NCI-H82 treated with DMSO at 0.1 percent for 48 hours (cell line): ENCODE results near the gene DTYMK.

ENCODE experiments used
- DNase-seq: peaks from one replicate; lab custom pipeline; 2025; ENCODE audit not compliant: unreplicated experiment; lab: John Stamatoyannopoulos, UW

DTYMK gene

GRCh38 chr2:241652142-241652541, 34.5 kb downstream of the DTYMK start:
- no peak for DNase-seq

GRCh38 chr2:241649927-241650326, 36.7 kb downstream of the DTYMK start:
- DNase-seq: no peak

- DNase-seq: no peak
Measured at GRCh38 chr2:241649404-241649803, 37.2 kb downstream of the DTYMK start.

GRCh38 chr2:241648453-241648852, 38.2 kb downstream of the DTYMK start:
- no peak for DNase-seq

DNA sequence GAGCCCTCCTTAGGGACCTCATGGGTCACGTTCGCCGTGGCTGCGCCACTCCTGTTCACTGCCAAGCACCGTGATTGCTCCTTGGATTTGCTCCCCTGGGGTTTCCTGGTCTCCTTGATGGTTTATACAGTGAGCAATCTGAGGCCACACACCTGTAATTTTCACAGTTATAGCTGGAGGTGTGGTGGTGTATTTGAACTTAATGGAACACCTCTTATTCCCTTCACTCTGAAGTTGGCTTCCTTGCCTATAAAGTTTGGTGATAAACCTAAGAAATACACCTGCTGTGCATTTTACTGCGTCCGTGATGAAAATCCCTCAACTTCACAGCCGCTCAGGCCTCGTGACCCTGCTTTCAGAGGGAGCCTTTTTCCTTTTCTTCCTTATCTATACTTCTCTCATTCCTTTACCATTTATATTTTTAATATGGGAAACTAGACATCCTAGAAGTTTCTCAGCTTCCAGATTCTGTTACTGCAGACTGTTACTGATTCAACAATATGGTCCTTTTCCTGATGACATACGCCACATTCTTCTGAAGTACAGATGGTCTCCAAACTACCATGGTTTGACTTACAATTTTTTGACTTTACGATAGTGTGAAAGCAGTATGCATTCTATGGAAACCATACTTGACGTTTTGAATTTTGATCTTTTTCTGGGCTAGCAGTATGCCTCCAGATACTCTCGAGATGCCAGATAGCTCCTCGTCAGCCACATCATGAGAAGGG, 40.5 kb downstream of the DTYMK start:
- no peak for DNase-seq

DNA sequence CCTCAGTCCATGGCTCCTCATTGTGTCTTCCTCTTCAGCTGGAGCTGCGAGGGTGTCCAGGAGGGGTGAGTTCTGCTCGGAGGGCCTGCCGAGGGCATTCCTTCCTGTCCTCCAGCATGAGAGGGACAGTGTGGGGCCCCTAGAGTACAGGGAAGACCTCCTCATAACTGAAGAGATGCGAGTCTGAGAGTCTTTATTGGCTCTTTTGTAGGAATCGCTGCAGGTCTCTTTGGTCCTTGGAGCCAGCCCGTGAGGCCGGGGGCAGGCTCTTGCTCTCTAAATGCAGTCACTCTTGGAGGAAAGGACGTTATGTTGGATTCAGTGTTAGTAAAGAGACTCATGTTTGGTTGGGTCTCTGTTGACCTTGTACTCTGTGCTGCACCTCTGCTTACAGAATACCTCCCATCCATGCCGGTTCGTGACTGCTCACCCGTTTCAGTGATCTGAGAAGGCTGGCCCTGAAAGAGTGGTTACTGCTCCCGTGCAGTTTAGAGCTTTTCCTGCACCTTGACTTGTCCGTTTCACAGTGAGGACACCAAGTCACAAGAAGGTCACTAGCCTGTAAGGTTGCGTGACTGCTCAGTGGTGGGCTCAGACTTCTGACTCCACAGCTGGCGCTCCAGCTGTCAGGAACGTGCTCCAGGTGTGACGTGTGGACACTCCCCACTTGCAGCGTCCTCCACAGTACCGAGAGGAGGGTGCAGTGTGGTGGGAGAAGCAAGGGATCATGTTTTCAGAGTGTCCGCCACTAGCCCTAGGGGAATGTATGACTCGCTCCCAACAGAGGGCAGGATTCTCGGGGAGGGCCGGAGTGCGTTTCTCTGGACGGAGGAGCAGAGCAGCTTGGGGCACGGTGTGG, 41.3 kb downstream of the DTYMK start:
- no peak for DNase-seq

GRCh38 chr2:241641631-241642030, 45.0 kb downstream of the DTYMK start:
- DNase-seq: no peak

- no peak for DNase-seq
Measured at GRCh38 chr2:241640165-241640795, 46.3 kb downstream of the DTYMK start.

- no peak for DNase-seq
Measured at GRCh38 chr2:241639385-241639784, 47.2 kb downstream of the DTYMK start.

GRCh38 chr2:241638940-241639339, 47.7 kb downstream of the DTYMK start:
- no peak for DNase-seq

DNA sequence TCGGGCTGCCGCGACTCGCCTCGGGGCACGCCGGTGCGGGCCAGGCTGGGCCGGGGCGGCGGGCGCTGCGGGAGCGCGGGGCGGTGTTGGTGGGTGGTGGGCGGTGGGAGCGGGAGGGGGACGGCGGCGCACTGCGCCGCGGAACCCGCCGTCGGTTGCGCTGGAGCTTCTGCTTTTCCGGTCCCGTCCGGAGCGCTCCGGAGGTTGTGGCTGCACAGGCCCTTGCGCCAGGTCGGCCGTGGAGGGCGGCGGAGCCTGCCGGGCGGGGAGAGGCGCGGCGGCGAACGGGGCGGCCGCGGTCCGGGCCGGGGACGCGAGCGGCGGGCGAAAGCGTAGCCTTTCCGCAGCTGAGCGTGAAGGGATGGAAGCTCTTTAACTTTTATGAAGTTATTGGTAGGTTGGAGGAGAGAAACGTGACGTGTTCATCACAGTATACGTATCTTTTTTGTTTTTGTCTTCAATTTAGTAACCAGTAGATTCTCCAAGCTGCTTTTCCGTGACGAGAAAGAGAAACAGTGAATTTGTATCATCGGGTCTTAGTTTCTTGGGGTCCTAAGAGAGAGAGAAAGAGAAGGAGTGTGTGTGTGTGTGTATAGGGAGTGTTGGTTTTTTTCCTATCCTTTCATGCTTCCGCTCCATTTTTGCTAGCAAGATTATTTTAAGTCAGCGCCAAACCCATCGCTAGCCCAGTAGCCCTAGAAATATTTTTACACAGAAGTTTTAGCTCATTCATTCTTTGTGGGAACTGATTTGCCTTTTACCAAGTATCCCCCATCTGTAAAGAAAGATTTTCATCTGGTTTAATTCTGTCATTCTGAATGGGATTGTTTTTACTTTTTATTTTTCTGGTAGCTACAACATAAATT, 48.6 kb downstream of the DTYMK start:
- DNase-seq: no peak

DNA sequence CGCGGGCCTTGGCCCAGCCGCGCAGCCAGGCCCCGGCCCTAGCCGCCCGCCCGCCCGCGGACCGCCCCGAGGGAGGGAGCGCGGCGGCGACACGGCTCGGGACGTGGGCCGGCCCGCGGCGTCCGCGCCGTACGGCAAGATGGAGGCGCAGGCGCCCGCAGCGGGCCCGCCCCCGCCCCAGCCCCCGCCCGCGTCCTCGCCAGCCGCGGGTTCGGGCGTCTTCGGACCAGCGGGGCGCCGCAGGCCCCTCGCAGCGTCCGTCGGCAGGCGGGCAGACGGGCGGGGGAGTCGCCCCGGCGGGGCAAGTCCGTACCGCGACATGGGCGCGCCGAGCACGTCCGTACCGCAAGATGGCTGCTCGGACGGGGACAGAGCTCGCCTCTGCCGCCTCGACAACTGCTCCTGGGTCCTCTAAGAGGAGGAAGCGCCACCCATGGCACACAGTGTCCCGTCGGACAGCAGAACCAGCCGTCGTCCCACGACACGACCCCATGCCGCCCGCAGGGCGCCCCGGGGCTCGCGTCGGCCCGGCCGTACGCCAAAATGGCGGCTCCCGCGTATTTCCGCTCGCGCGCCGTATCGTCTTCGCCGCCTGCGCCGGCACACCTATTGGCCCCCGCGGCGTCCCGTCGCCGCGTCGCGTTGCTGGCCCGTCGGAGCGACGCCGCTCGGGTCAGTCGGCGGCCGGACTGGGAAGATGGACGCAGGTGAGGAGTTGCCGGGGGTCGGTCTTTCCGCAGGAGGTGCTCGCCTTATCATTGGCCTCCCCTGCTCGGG, 49.4 kb downstream of the DTYMK start, which contains the start of the genes ATG4B and THAP4:
TSS of gene ATG4B (plus strand) at position 676 of the 777 bp plus-strand sequence. CDS start at position 698, 22 bp downstream.
TSS of gene THAP4 (minus strand) at position 141 of the 777 bp plus-strand sequence. CDS start 141 bp downstream, outside the sequence.
- DNase-seq: peak; percentile 40

DNA sequence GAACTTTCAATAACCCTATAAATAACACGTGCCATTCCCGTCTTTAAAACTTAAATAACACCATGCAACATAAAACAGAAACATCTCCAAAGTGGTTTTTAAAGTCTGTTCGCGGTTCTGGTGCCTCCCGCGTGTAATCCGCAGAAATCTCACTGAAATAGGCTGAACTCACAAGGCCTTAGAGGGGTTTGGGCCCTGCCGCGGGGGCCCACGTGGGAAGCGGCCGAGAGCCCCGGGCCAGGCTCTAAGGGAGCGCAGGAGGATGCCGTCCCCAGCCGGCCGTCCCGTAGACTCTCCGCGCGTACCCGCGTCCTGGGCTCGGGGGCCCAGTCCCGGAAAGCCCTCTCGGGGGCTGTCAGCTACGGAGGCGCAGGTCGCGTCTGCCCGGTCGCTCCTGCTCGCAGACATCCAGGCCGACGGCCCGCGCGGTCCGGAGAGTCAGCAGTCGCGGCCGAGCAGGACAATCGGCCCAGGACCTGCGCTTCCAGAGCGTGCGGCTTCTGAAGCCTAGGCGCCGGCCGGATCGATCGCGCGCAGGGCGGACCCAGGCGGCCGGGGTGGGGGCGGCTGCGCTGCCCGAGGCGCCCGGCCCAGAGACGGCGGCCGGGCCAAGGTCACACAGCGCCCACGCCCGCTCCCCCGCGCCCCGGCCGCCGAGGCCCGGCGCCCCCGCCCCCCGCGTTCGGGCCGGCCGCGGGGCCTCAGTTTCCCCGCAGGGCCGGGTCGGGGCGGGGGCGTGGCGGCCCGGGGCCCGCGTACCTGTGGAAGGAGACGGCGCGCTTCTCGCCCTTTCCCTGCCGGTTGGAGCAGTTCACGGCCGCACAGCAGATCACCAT, 50.2 kb downstream of the DTYMK start:
- DNase-seq: no peak

DNA sequence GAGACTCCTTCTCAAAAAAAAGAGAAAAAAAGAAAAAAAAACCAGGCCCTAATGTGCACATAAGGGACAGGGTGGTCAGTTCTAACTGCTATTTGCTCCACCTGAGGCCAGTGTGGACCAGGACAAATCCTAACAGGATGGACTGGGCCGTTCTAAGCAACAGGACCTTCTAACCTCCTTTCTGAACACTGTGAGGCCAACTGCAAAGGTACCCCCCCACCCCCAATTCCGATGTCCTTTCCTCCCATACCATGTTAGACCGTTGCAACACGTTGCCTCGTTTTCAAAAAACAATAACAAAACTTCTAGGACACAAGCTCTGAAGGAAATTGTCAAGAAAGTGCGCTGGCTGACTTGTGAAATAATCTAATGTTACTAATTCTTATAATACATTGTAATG, 50.9 kb downstream of the DTYMK start:
- no peak for DNase-seq

- no peak for DNase-seq
Measured at GRCh38 chr2:241633561-241633960, 53.1 kb downstream of the DTYMK start.

DNA sequence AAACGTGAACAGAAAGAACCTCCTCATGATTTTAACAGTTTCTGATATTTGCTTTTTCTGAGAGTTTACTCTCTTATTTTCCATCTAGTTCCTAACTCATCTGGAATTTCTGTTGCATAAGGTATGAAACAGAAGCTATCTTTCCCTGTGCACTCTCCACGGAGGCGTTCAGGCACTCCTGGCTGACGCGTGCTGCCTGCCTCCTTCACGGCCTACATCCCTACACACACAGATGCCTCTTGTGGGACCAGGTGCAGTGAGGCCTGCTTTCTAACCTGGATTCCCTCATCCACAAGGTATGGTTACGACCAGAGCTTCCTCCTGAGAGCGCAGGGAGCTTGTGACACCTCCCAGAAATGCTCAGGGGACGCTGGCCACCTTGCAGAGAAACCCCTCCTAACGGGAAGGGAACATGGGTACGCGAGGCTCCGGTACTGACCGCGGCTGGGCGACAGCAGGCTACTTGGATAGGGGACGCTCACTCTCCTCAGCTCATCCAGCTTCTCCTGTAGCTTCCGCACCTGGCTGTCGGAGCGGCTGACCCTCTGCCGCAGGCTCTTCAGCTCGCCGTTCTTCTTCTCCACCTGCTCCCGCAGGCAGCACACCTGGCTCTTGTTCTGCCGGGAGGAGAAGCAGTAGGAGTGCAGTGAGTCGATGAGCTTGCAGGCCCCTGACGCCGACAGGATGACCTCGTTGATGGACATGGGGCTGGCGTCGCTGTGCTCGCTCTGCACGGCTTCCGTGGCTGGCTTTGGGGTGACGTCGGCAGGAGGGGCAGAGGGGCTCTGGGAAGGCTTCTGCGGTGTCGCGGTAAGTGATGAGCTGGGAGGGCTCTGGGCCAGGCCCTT, 53.9 kb downstream of the DTYMK start:
- DNase-seq: no peak

DNA sequence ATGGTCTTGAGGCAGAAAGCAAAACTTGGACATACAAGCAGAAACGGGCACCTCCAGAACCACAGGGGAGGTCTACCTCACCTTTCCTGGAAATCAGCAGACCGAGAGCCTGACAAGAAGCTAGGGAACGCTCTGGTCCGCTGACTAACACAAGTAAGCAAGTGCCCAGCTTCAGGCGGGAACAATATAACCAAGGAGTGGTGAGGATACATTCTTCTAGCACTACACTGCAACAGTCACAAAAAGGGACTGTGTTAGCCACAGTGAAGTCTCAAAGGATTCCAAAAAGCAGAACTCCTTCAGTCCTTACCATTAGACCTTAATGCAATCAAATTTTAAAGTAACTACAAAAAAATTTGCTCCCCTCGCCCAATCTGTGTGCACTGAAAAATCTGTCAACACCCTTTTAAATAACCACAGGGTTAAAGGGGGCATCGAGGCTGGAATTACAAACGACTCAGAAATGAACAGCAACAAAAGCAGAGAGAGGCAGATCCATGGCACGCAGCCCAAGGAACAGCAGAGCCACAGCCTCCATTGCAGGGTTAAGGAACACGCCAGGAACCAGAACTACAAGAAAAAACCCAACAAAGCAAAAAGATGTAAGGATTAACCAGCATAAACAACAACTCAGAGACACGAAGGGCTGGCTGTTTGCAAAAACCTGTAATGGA, 56.7 kb downstream of the DTYMK start:
- DNase-seq: no peak

DNA sequence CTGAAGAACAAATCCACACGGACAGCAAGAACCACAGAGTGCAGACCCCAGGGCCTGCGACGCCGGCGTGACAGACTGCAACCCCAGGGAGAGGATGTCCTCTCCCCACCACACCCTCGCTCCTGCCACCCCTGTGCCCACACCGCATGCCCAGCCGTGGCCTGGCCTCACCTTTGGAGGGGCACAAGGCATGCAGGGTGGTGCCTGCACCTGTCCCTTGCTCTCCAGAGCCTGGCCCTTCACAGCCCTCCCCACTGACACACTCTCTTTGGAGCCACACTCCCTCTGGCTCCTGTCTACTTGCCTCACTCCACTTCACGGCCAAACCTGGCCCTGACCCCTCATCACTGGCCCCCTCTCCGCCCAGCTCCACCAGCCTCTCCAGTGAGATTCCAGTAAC, 58.9 kb downstream of the DTYMK start:
- no peak for DNase-seq
